SK-N-SH (cell line): ENCODE measurements around the gene POU2F1. TPM values are rescaled to one million over a fixed set of nuclear protein-coding genes. Genes with fewer than 3 reads are reported as not detected.

ENCODE experiments used
- CTCF ChIA-PET: fragments of 300-600, 350-600 bp; formaldehyde crosslinking; extraction: SDS; loops from one replicate; lab custom pipeline; 2021; lab: Yijun Ruan, JAX
- POLR2A ChIA-PET: fragments of 350-600 bp; sonication (Branson Sonifier 250); formaldehyde crosslinking; extraction: SDS; loops from one replicate; lab custom pipeline; 2020; ENCODE audit warnings: antibody characterized with exemption, inconsistent platforms; lab: Yijun Ruan, JAX
- DNase-seq: peaks from one replicate; pipeline ENCODE4 v3.0.0; 2012
- H2AFZ ChIP-seq: fragments of 200-600 bp; sonication (generic); 2 replicates; pipeline ENCODE4 v1.8.1; 2016; ENCODE audit warnings: antibody characterized with exemption, mild to moderate bottlenecking, low read depth
- H3F3A ChIP-seq: fragments of 200-600 bp; sonication (generic); replicated peaks from 2 replicates; pipeline ENCODE3; 2016; ENCODE audit warnings: antibody characterized with exemption, mild to moderate bottlenecking; ENCODE audit not compliant: insufficient read depth
- H3K27ac ChIP-seq, 2 experiments: fragments of 200-500 bp in 1 of 2; fragments of 200-600 bp in 1 of 2; sonication (Bioruptor generic) in 1 of 2; sonication (generic), shearing (Covaris generic) in 1 of 2; 2 replicates each; pipeline versions ENCODE4 v1.5.1 to v1.6.1; 2014 to 2016; ENCODE audit warnings: low read depth in 2 of 2, inconsistent platforms in 1 of 2, low read length in 1 of 2, mild to moderate bottlenecking in 1 of 2, mixed read lengths in 1 of 2
- H3K27me3 ChIP-seq: fragments of 200-600 bp; sonication (generic), shearing (Covaris generic); 2 replicates; pipeline ENCODE4 v1.6.1; 2016; ENCODE audit warnings: mixed run types; ENCODE audit not compliant: insufficient read depth
- H3K36me3 ChIP-seq, 2 experiments: fragments of 200-500 bp in 1 of 2; fragments of 200-600 bp in 1 of 2; sonication (Bioruptor generic) in 1 of 2; sonication (generic) in 1 of 2; replicated peaks in 1 of 2; 2 replicates each; pipeline versions ENCODE3 to v1.5.1; 2014 to 2016; ENCODE audit warnings: low read length in 1 of 2, mild to moderate bottlenecking in 1 of 2; ENCODE audit not compliant: insufficient read depth in 2 of 2, control insufficient read depth in 1 of 2
- H3K4me1 ChIP-seq, 2 experiments: fragments of 200-500 bp in 1 of 2; fragments of 200-600 bp in 1 of 2; sonication (Bioruptor generic) in 1 of 2; sonication (generic), shearing (Covaris generic) in 1 of 2; 2 replicates each; pipeline versions ENCODE4 v1.5.1 to v1.6.1; 2014 to 2016; ENCODE audit warnings: low read depth in 1 of 2, low read length in 1 of 2, mixed run types in 1 of 2; ENCODE audit not compliant: insufficient read depth in 2 of 2, control insufficient read depth in 1 of 2
- H3K4me2 ChIP-seq: fragments of 200-600 bp; sonication (generic), shearing (Covaris generic); 2 replicates; pipeline ENCODE4 v1.6.1; 2017; ENCODE audit warnings: mixed run types
- H3K4me3 ChIP-seq, 2 experiments: fragments of 200-500 bp in 1 of 2; fragments of 200-600 bp in 1 of 2; sonication (Bioruptor generic) in 1 of 2; sonication (generic), shearing (Covaris generic) in 1 of 2; 2 replicates each; pipeline versions ENCODE4 v1.5.1 to v1.8.1; 2014 to 2016; ENCODE audit warnings: low read depth in 2 of 2, inconsistent platforms in 1 of 2, low read length in 1 of 2, mild to moderate bottlenecking in 1 of 2, mixed read lengths in 1 of 2, moderate library complexity in 1 of 2
- H3K79me2 ChIP-seq: fragments of 200-600 bp; sonication (generic); 2 replicates; pipeline ENCODE4 v1.8.1; 2017; ENCODE audit warnings: mild to moderate bottlenecking; ENCODE audit not compliant: insufficient read depth
- H3K9ac ChIP-seq: fragments of 200-600 bp; sonication (generic); 2 replicates; pipeline ENCODE4 v1.6.1; 2017; ENCODE audit warnings: mixed run types
- H3K9me2 ChIP-seq: fragments of 200-600 bp; sonication (generic); 2 replicates; pipeline ENCODE4 v1.6.1; 2017; ENCODE audit warnings: mixed run types
- H3K9me3 ChIP-seq: fragments of 200-600 bp; sonication (generic); 2 replicates; pipeline ENCODE4 v1.6.1; 2017; ENCODE audit warnings: mixed run types, mild to moderate bottlenecking, moderate library complexity
- H4K20me1 ChIP-seq: fragments of 200-600 bp; sonication (generic); 2 replicates; pipeline ENCODE4 v1.6.1; 2017; ENCODE audit warnings: mild to moderate bottlenecking, mixed run types; ENCODE audit not compliant: insufficient read depth
- CHD2 ChIP-seq: fragments of 150-350 bp; IDR thresholded peaks from 2 replicates; pipeline ENCODE4 v1.6.1; 2018; ENCODE audit warnings: low read length; ENCODE audit not compliant: partially characterized antibody
- ELF1 ChIP-seq: IDR thresholded peaks from 2 replicates; pipeline ENCODE4 v1.4.0; 2012
- EP300 ChIP-seq, 2 experiments: IDR thresholded peaks; 2 replicates each; pipeline versions ENCODE4 v1.4.0 to v1.6.1; 2012; ENCODE audit warnings: borderline replicate concordance in 1 of 2, low read depth in 1 of 2, low read length in 1 of 2
- FOSL2 ChIP-seq: IDR thresholded peaks from 2 replicates; pipeline ENCODE4 v1.4.0; 2012; ENCODE audit warnings: low read depth, mild to moderate bottlenecking, moderate library complexity, borderline replicate concordance
- GABPA ChIP-seq: IDR thresholded peaks from 2 replicates; pipeline ENCODE4 v1.4.0; 2012; ENCODE audit warnings: low read depth, mild to moderate bottlenecking
- GATA2 ChIP-seq: sonication (generic); formaldehyde crosslinking; IDR thresholded peaks from 2 replicates; pipeline ENCODE4 v1.5.0; 2020; ENCODE audit warnings: mild to moderate bottlenecking, missing genetic modification reagents
- IRF3 ChIP-seq: fragments of 150-350 bp; IDR thresholded peaks from 2 replicates; pipeline ENCODE4 v1.6.1; 2016; ENCODE audit warnings: mild to moderate bottlenecking, low read depth, low read length
- JUND ChIP-seq: IDR thresholded peaks from 2 replicates; pipeline ENCODE4 v1.4.0; 2012
- MAX ChIP-seq: IDR thresholded peaks from 2 replicates; pipeline ENCODE4 v1.4.0; 2012; ENCODE audit warnings: low read depth
- NRF1 ChIP-seq: IDR thresholded peaks from 2 replicates; pipeline ENCODE4 v1.6.1; 2012; ENCODE audit warnings: low read depth, mild to moderate bottlenecking, low read length
- PBX3 ChIP-seq: IDR thresholded peaks from 2 replicates; pipeline ENCODE4; 2012
- RAD21 ChIP-seq: IDR thresholded peaks from 2 replicates; pipeline ENCODE4 v1.6.1; 2012; ENCODE audit warnings: mild to moderate bottlenecking, low read length
- RCOR1 ChIP-seq: fragments of 150-350 bp; IDR thresholded peaks from 2 replicates; pipeline ENCODE4 v1.6.1; 2017; ENCODE audit warnings: antibody characterized with exemption, low read length
- RFX5 ChIP-seq: IDR thresholded peaks from 2 replicates; pipeline ENCODE4 v1.6.1; 2012; ENCODE audit warnings: mild to moderate bottlenecking, improper control_type of control experiment, low read length
- SIN3A ChIP-seq: IDR thresholded peaks from 2 replicates; pipeline ENCODE4 v1.6.1; 2012; ENCODE audit warnings: low read depth, mild to moderate bottlenecking, low read length, moderate library complexity, borderline replicate concordance
- TAF1 ChIP-seq: IDR thresholded peaks from 2 replicates; pipeline ENCODE4 v1.6.1; 2012; ENCODE audit warnings: low read depth, mild to moderate bottlenecking, low read length, moderate library complexity, borderline replicate concordance
- TCF12 ChIP-seq: IDR thresholded peaks from 2 replicates; pipeline ENCODE4 v1.4.0; 2012
- USF1 ChIP-seq: IDR thresholded peaks from 2 replicates; pipeline ENCODE4 v1.4.0; 2012; ENCODE audit warnings: low read depth, borderline replicate concordance
- USF2 ChIP-seq: fragments of 150-350 bp; IDR thresholded peaks from 2 replicates; pipeline ENCODE4 v1.6.1; 2017; ENCODE audit warnings: antibody characterized with exemption, low read length, low read depth, borderline replicate concordance
- YY1 ChIP-seq: IDR thresholded peaks from 2 replicates; pipeline ENCODE4 v1.4.0; 2012; ENCODE audit warnings: low read depth, mild to moderate bottlenecking
- WGBS: methylation state at CpG from one replicate; pipeline ENCODE4 v1.1.6; 2017; ENCODE audit warnings: low lambda C conversion rate; 5-methylcytosine and 5-hydroxymethylcytosine counted together
- polyA plus RNA-seq, 3 experiments: library from polyadenylated mRNA; depleted of rRNA; stranded (reverse); fragments of >200 nt; gene quantifications; 2 replicates each; pipeline ENCODE4 v1.2.3, GENCODE V29; 2012

POU2F1 gene
- polyA plus RNA-seq, 1 of the 3 experiments (the other 2 are of a cell fraction), result 1.2 TPM

- no peak for TF ChIP-seq GABPA
- TF ChIP-seq, all 33 proteins: peak for 0
These were observed 83.5 kb downstream of the POU2F1 start (continued) for GRCh38 chr1:167304165-167304564.

GRCh38 chr1:167305059-167305705, 84.5 kb downstream of the POU2F1 start:
- H3K9me2 ChIP-seq, result no peaks in the 10 kb centered on the region
- no peaks in the 10 kb centered on the region for H3K27me3 ChIP-seq
- no peak overlapping the region for H3K4me2 ChIP-seq
- POLR2A ChIA-PET, result no interaction called here
- no peaks in the 10 kb centered on the region for H3K9me3 ChIP-seq
- no peaks in the 10 kb centered on the region for H3K36me3 ChIP-seq
- peaks cover 8% of the 10 kb centered on the region; the same call in 1 of the 2 replicates for H3K79me2 ChIP-seq
- 93% methylated on average over 9 of the region's 9 CpGs for WGBS
- H3F3A ChIP-seq, result no peaks in the 10 kb centered on the region
- DNase-seq, result no peak
- H2AFZ ChIP-seq, result no peak overlapping the region
- TF ChIP-seq SIN3A (no peak), ELF1 (no peak), RAD21 (no peak), NRF1 (no peak), GATA2 (CRISPR knock-in tag) (no peak)
- H4K20me1 ChIP-seq, result peaks cover 4% of the 10 kb centered on the region; the same call in 1 of the 2 replicates
- H3K4me3 ChIP-seq, result no peak overlapping the region
- CTCF ChIA-PET, result interaction anchor here (1.0 to 1.1 kb wide), 2 partner anchors 9 to 23 kb away, joined by 3 read pairs; no protein-coding TSS in a partner anchor
- H3K27ac ChIP-seq, result no peak overlapping the region
- H3K4me1 ChIP-seq, result no peaks in the 10 kb centered on the region; a peak in 1 of 4 replicates
- H3K9ac ChIP-seq, result no peak overlapping the region

GRCh38 chr1:167305706-167306277, 85.1 kb downstream of the POU2F1 start:
- Histone ChIP-seq H2AFZ (no peak overlapping the region), H3K79me2 (peaks cover 8% of the 10 kb centered on the region; the same call in 1 of the 2 replicates), H3K36me3 (no peaks in the 10 kb centered on the region), H3K9ac (no peak overlapping the region), H3K4me3 (no peak overlapping the region), H3K27ac (no peak overlapping the region), H4K20me1 (peaks cover 4% of the 10 kb centered on the region; the same call in 1 of the 2 replicates), H3K9me2 (no peaks in the 10 kb centered on the region), H3K27me3 (no peaks in the 10 kb centered on the region), H3K4me1 (no peaks in the 10 kb centered on the region; a peak in 1 of 4 replicates), H3K4me2 (no peak overlapping the region), H3F3A (no peaks in the 10 kb centered on the region), H3K9me3 (no peaks in the 10 kb centered on the region)
- 82% methylated on average over 2 of the region's 2 CpGs for WGBS
- ChIA-PET CTCF (interaction anchor here (1.0 to 1.1 kb wide), 2 partner anchors 9 to 23 kb away, joined by 3 read pairs; no protein-coding TSS in a partner anchor), POLR2A (no interaction called here)
- DNase-seq, result no peak
- TF ChIP-seq JUND, result no peak
- TF ChIP-seq YY1, result no peak
- TF ChIP-seq PBX3, result no peak
- TF ChIP-seq MAX, result no peak
- no peak for TF ChIP-seq TAF1
- TF ChIP-seq TCF12, result no peak
- no peak for TF ChIP-seq FOSL2
- TF ChIP-seq USF1, result no peak
- no peak for TF ChIP-seq RCOR1
- no peak for TF ChIP-seq USF2
- TF ChIP-seq SIN3A, result no peak
- no peak for TF ChIP-seq RFX5
- no peak for TF ChIP-seq CHD2
- no peak for TF ChIP-seq ELF1
- TF ChIP-seq EP300 (IDR thresholded peaks at IDR 0.05; ENCODE audit: borderline replicate concordance in 1 of 2, low read depth in 1 of 2, low read length in 1 of 2), result no peak
- no peak for TF ChIP-seq IRF3
